Activated T-helper 2 cell treated with anti-CD3 and anti-CD28 coated beads, Interferon-gamma antibody, Interleukin-2, Interleukin-4, amounts not matched to agents 10 μg/mL and 5 μg/mL and 100 μg/mL, durations not matched to agents 14 hours and 24 hours and 36 hours (primary cell): ENCODE data around the gene RAD9B. TPM values are rescaled to one million over a fixed set of nuclear protein-coding genes. Genes with fewer than 3 reads are reported as not detected.
A peak's percentile ranks its signal among the peaks of the same experiment; 100 is the strongest.
"Not testable (repeated sequence)": the region's sequence is repeated elsewhere in the genome, so short reads cannot be mapped to it uniquely, and the experiment has no call there.

Experiments used
- DNase-seq: peaks from one replicate; pipeline ENCODE4 v3.0.0; 2021; ENCODE audit warnings: low spot score
- H3K27ac Mint-ChIP-seq: one replicate; pipeline ENCODE4 v1.8.0; 2021; ENCODE audit warnings: mixed read lengths
- H3K27me3 Mint-ChIP-seq: one replicate; pipeline ENCODE4 v1.8.0; 2021; ENCODE audit warnings: low read depth, mixed read lengths
- H3K36me3 Mint-ChIP-seq: one replicate; pipeline ENCODE4 v1.8.0; 2021; ENCODE audit warnings: low read depth, mixed read lengths
- H3K4me1 Mint-ChIP-seq: one replicate; pipeline ENCODE4 v1.8.0; 2021; ENCODE audit warnings: low read depth, mixed read lengths
- H3K4me3 Mint-ChIP-seq: one replicate; pipeline ENCODE4 v1.8.0; 2021; ENCODE audit warnings: low read depth, mild to moderate bottlenecking, moderate library complexity, mixed read lengths
- H3K9me3 Mint-ChIP-seq: one replicate; pipeline ENCODE4 v1.8.0; 2021; ENCODE audit warnings: mixed read lengths
- intact Hi-C: fragments of 100-400 bp; cut with micrococcal nuclease; formaldehyde crosslinking; loops from one replicate; pipeline ENCODE4 v1.15.1; 2023
- total RNA-seq: library from RNA; stranded (reverse); gene quantifications from 2 replicates; pipeline ENCODE4 v1.2.3, GENCODE V29; 2022

The RAD9B gene
- 0.28 and 0.41 TPM in 2 replicates for total RNA-seq

DNA sequence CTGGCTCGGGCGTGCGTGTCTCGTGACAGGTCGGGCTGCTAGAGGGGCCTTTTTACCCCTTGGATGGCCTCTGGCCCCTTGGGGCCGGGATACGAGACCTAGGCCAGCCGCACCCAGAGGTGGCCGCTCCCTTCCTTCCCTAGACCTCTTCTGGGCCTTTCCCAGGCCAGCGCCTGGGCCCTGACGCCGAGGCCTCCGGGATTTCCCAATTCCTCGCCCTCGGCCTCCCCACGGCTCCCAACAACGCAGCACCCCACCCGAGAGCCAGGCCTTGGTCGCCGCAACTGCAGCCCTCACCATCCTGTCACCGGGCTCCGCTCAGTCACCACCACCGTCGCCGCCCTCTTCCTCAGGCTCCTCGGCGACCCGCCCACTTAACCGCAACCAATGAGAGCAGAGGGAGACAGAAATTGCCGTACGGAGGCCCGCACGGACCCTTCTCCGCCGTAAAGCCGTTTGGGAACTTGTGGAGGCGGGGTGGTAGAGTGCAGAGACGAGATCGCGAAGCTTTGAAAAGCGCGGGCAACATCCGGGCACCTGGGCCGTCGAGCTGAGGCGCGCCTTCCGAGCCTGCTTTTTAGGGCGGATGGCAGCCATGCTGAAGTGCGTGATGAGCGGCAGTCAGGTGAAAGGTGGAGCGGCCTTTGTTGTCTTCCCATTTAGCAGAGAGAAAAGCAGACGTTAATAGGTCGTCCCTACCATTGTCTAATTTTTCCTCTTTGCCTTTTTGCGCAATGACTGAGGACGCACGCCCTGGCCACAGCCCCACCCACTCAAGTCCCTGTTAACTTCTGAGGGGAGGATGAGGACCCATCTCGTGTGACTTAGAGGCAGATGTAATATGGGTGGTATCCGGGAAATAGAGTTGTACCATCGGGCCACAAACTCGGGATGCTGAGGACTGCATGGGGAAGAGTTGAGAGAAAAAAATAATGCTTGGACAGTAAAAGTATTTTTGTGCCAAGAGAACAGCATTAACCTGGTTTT is at the start of gene RAD9B, which contains the start of gene VPS29:
Gene RAD9B, plus strand, starts transcription at position 580 of the 987 bp plus-strand sequence. Its CDS starts 7 bp downstream, at position 587.
Gene VPS29, minus strand, starts transcription at position 360 of the 987 bp plus-strand sequence. Its CDS starts 60 bp downstream, at position 300.
- H3K4me1 Mint-ChIP-seq, result peaks cover 24% of the 10 kb centered on the region
- H3K4me3 Mint-ChIP-seq, result peak within 1 kb of the TSS; percentile 88
- peaks cover 7% of the 10 kb centered on the region for H3K9me3 Mint-ChIP-seq
- no peaks in the 10 kb centered on the region for H3K27me3 Mint-ChIP-seq
- H3K36me3 Mint-ChIP-seq, result peaks cover 24% of the 10 kb centered on the region
- intact Hi-C loops, result loop anchor here (1.0 to 2.0 kb wide), 3 partner anchors 34 to 77 kb away; partner anchors contain the start of genes ARPC3, FAM216A and GPN3
- peak; percentile 99 for DNase-seq
- H3K27ac Mint-ChIP-seq, result peak within 1 kb of the TSS; percentile 91

DNA sequence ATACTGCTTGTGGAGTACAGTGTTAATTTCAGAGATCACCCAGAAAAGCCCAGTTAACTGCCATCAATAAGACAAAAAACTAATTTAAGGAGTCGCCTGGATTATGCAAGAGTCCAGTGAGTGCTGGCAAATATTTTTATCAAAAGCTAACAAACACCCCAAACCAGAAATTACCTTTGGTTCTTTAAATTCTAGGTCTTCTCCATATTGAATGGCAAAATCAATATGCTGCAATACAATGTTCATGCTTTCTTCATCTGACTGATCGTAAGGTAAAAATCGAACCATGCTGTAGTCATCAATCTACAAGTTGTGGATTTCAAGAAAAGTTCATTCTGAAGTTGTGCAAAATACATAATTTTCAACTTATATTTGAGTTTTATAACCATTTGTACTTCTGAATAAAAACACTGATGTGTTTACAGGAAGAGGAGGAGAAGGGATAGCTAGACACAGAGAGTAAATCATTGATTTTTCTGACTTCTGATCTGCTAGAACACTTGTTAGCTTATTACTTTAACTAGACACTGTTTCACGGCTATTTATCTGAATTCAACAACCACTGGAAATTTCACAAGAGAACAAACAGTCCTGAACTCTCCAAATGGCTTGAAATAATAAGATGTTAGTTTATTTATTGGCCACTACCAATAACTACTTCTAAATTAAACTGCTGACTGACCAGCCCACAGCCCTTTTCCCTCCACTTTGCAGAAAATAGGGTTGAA is 48.4 kb upstream of the RAD9B start:
- no peak overlapping the region for H3K27ac Mint-ChIP-seq
- no peaks in the 10 kb centered on the region for H3K9me3 Mint-ChIP-seq
- H3K27me3 Mint-ChIP-seq, result no peaks in the 10 kb centered on the region
- H3K4me1 Mint-ChIP-seq, result peaks cover 6% of the 10 kb centered on the region
- peaks cover 42% of the 10 kb centered on the region for H3K36me3 Mint-ChIP-seq
- no peak for DNase-seq
- intact Hi-C loops, result no loop called here
- no peak overlapping the region for H3K4me3 Mint-ChIP-seq

DNA sequence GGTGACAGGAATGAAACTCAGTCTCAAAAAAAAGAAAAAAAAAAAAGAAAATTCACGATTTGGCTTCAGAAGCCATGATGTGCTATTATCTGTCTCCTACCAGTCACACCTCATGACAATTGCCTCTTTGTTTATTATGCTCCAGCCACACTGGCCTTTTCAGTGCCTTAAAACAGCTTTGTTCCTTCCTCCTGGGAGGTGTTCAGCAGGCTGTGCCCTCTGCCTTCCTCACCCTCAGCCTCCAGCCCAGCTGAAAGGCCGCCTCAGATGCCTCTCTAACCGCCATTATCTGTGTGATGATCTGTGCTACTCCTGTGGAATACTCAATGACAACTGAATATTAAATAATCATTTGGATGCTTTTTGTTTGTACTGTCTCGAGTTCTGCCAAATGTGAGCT is 43.4 kb upstream of the RAD9B start:
- no peak for DNase-seq
- no peak overlapping the region for H3K4me3 Mint-ChIP-seq
- no peaks in the 10 kb centered on the region for H3K27me3 Mint-ChIP-seq
- intact Hi-C loops, result no loop called here
- peaks cover 44% of the 10 kb centered on the region for H3K36me3 Mint-ChIP-seq
- H3K4me1 Mint-ChIP-seq, result peaks cover 4% of the 10 kb centered on the region
- no peak overlapping the region for H3K27ac Mint-ChIP-seq
- no peaks in the 10 kb centered on the region for H3K9me3 Mint-ChIP-seq

DNA sequence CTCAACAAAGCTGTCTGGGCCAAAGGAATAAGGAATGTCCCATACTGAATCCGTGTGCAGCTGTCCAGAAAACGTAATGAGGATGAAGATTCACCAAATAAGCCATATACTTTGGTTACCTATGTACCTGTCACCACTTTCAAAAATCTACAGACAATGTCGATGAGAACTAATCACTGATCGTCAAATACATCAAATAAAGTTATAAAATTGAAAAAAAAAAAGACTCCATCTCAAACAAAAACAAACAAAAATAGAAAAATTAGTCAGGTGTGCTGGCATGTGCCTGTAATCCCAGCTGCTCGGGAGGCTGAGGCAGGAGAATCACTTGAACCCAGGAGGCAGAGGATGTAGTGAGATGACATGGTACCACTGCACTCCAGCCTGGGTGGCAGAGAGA is 40.9 kb upstream of the RAD9B start:
- H3K4me3 Mint-ChIP-seq, H3K4me1 Mint-ChIP-seq, H3K27ac Mint-ChIP-seq, H3K9me3 Mint-ChIP-seq, intact Hi-C loops, H3K27me3 Mint-ChIP-seq, DNase-seq: not testable (repeated sequence)
- H3K36me3 Mint-ChIP-seq, result peaks cover 42% of the 10 kb centered on the region

DNA sequence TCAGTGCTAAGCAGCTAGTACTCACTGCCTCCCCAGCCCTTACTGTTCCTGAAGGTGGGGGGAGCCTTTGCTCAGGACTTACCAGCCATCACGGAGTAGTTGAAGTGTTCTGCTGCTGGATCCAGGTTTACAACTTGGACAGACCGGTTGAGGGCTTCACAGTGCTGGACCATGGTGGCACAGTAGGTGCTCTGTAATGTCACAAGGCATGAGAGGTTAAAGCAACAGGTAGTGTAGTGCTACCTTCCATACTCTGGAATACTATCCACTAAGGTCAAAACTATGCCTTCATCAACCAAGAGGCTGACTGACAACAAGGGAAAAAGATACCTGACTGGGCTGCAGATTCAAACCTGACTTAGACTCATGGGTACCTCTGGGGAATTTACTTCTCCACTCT is 37.1 kb upstream of the RAD9B start:
- intact Hi-C loops, result loop anchor here (5.0 kb wide), 1 partner anchor 232 kb away; no protein-coding TSS in a partner anchor
- H3K9me3 Mint-ChIP-seq, result no peaks in the 10 kb centered on the region
- H3K27me3 Mint-ChIP-seq, result no peaks in the 10 kb centered on the region
- H3K4me1 Mint-ChIP-seq, result peaks cover 22% of the 10 kb centered on the region
- H3K27ac Mint-ChIP-seq, result no peak overlapping the region
- H3K36me3 Mint-ChIP-seq, result peaks cover 40% of the 10 kb centered on the region
- no peak for DNase-seq
- no peak overlapping the region for H3K4me3 Mint-ChIP-seq

DNA sequence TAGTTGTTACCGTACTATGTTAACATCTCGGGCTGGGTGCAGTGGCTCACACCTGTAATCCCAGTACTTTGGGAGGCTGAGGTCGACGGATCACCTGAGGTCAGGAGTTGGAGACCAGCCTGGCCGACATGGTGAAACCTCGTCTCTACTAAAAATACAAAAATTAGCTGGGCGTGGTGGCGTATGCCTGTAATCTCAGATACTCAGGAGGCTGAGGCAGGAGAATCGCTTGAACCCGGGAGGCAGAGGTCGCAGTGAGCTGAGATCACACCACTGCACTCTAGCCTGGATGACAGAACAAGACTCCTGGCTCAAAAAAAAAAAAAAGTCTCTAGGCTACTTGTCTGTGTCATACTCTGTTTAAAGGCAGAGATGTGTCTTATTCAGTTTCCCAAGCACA is 36.4 kb upstream of the RAD9B start:
- intact Hi-C loops, result loop anchor here (5.0 kb wide), 1 partner anchor 232 kb away; no protein-coding TSS in a partner anchor
- peaks cover 25% of the 10 kb centered on the region for H3K4me1 Mint-ChIP-seq
- not testable (repeated sequence) for H3K27ac Mint-ChIP-seq

DNA sequence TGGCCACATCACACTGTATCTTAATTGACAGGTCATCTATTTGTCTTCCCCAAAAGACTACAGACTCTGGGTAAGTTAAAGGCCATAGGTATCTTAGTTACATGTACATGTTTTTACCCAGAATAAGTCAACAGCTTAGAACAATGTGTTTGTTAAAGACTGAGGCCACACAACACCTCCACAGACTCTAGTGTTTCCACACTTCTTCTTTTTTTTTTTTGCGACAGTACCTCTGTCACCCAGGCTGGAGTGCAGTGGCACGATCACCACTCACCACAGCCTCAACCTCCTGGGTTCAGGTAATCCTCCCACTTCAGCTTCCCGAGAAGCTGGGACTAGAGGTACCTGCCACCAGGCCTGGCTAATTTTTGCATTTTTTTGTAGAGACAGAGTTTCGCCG is 35.3 kb upstream of the RAD9B start:
- no peak for DNase-seq
- Mint-ChIP-seq H3K4me3 (peak overlapping the region; percentile 99), H3K27me3 (no peaks in the 10 kb centered on the region), H3K36me3 (peaks cover 41% of the 10 kb centered on the region), H3K9me3 (no peaks in the 10 kb centered on the region), H3K27ac (no peak overlapping the region), H3K4me1 (peaks cover 29% of the 10 kb centered on the region)
- intact Hi-C loops, result loop anchor here (5.0 kb wide), 1 partner anchor 231 kb away; no protein-coding TSS in a partner anchor

More for the DNA sequence above, 36.4 kb upstream of the RAD9B start:
- not testable (repeated sequence) for H3K9me3 Mint-ChIP-seq, H3K27me3 Mint-ChIP-seq, DNase-seq
- Mint-ChIP-seq H3K4me3 (peak overlapping the region; percentile 3), H3K36me3 (peaks cover 44% of the 10 kb centered on the region)

DNA sequence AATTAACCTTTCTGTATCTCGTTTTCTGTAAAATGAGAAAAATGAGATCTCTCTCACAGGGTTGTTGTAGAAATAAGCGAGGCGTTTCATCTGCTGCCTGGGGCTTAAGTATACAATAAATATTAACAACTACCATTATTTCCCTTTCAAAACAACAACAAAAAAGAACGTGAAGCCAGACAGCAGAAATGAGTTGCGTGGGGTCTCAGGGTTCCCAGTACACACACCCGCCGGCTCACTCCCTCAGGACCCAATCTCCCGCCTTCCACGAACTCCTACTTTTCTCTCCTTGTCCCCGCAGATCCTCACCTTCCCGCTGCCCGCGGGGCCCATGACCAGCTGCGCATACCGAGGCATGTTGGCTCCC is 34.3 kb upstream of the RAD9B start:
- H3K27ac Mint-ChIP-seq, result peak overlapping the region; percentile 96
- H3K4me3 Mint-ChIP-seq, result peak overlapping the region; percentile 99
- H3K4me1 Mint-ChIP-seq, result peaks cover 25% of the 10 kb centered on the region
- H3K36me3 Mint-ChIP-seq, result peaks cover 35% of the 10 kb centered on the region
- H3K27me3 Mint-ChIP-seq, result no peaks in the 10 kb centered on the region
- H3K9me3 Mint-ChIP-seq, result no peaks in the 10 kb centered on the region
- intact Hi-C loops, result loop anchor here (1.0 to 5.0 kb wide), 6 partner anchors 18 to 229 kb away; partner anchors contain the start of genes ANAPC7, ARPC3, RAD9B and VPS29
- DNase-seq, result no peak

DNA sequence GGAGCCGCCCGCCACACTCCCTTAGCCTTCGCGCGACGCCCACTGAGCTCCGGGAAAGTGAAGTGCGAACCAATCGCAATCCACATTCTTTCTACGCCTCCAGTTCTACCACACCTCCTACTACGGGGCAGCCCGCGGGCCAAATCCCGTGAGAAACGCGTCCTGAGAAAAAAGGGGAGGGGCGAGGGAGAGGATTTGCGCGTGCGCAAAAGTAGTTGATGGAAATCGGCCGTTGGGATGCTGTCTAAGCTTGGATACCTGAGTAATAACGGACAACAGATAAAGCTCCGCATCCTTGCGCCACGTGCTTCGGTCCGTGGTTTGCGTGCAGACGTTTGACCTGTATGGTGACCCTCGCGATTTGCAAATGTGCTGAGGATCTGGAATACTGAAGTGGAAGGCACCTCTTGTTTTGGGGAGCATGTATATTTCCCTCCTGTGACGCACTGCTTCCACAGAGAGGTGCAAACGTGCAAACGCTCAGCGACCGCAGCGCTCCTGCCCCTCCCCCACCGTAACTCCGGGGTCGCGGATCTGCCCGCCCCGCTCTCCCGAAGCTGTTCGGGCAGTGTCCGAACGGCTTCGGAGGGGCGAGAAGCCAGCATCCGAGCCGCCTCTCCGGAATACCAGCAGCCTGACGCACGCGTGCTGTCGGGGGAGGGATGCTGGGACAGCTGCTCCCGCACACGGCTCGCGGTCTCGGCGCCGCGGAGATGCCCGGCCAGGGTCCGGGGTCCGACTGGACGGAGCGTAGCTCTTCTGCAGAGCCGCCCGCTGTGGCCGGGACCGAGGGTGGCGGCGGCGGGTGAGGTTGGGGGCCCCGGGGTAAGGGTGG is 33.7 kb upstream of the RAD9B start, which contains the start of the genes FAM216A and GPN3:
Gene FAM216A, plus strand, starts transcription at position 632 of the 835 bp plus-strand sequence. Its CDS starts 31 bp downstream, at position 663.
Gene GPN3, minus strand, starts transcription at position 44 of the 835 bp plus-strand sequence. CDS start 54 bp downstream, outside the sequence.
- Mint-ChIP-seq H3K4me1 (peaks cover 25% of the 10 kb centered on the region), H3K36me3 (peaks cover 34% of the 10 kb centered on the region), H3K27ac (peak within 1 kb of the TSS; percentile 96), H3K27me3 (no peaks in the 10 kb centered on the region), H3K4me3 (peak within 1 kb of the TSS; percentile 99), H3K9me3 (no peaks in the 10 kb centered on the region)
- intact Hi-C loops, result loop anchor here (1.0 to 5.0 kb wide), 6 partner anchors 18 to 229 kb away; partner anchors contain the start of genes ANAPC7, ARPC3, RAD9B and VPS29
- peak; percentile 97 for DNase-seq

DNA sequence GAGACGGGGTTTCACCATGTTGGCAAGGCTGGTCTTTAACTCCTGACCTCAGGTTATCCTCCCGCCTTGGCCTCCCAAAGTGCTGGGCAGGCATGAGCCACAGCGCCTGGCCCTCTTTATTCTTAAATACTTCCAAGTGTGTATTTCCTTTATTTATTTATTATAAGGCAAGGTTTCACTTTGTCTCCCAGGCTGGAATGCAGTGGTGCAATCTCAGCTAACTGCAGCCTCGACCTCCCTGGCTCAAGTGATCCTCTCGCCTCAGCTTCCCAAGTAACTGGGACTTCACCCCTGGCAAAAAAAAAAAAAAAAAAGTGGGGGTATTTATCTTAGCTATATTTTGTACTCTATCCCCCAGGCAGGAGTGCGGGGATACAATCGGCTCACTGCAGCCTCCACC is 26.7 kb upstream of the RAD9B start:
- Mint-ChIP-seq H3K4me1 (peaks cover 7% of the 10 kb centered on the region), H3K36me3 (peaks cover 34% of the 10 kb centered on the region), H3K27me3 (no peaks in the 10 kb centered on the region), H3K27ac (no peak overlapping the region), H3K4me3 (no peak overlapping the region), H3K9me3 (no peaks in the 10 kb centered on the region)
- DNase-seq, result no peak
- intact Hi-C loops, result no loop called here

DNA sequence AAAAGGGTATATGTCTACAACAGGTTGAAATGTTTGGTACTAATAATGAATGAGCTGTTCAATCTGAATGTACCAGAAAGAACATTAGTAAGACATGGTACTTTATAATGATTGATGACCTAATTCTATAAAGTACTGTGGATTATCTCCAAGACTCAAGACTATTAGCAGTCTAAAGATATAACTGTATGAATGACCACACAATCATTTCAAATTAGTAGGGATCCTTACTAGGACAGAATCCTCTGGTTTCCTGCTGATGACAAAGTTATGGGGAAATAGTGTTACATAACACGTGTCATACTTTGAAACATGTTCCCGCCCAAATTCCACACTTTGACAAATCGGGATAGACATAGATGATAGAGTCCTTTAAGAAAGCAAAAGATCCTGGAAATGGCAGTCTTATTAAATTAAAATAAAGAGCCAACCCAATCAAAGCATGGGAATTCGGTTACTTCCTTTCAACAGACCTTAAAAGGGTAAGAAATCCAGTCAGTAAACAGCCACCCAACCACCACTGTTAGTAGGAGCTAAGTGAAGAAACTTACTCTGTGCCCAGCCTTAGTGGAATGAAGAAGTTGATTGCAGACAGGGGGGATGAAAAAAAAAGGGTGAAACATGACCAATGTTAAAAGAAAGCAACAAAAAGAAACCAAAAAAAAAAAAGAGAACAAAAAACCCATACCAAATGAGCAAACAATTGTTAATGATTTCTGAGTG is 3.0 kb upstream of the RAD9B start:
- Mint-ChIP-seq H3K9me3 (peaks cover 7% of the 10 kb centered on the region), H3K27me3 (no peaks in the 10 kb centered on the region), H3K36me3 (peaks cover 44% of the 10 kb centered on the region), H3K4me1 (peaks cover 24% of the 10 kb centered on the region), H3K4me3 (peak overlapping the region; percentile 61), H3K27ac (peak overlapping the region; percentile 62)
- DNase-seq, result no peak
- intact Hi-C loops, result no loop called here
